Heart left ventricle (tissue), 13 donors: ENCODE data around the gene LHX6.

ENCODE experiments used
- POLR2A ChIP-seq, 2 donors: fragments of 450-650 bp; IDR thresholded peaks; one replicate each; pipeline ENCODE4 v1.6.1; 2017; ENCODE audit warnings: antibody characterized with exemption in 2 of 2, mild to moderate bottlenecking in 2 of 2, moderate library complexity in 2 of 2
- TF ChIP-seq, protein P1 (sequence below), 12 donors: fragments of 200-600 bp; sonication (generic) in 4 of 12; IDR thresholded peaks; one replicate each; pipeline versions ENCODE4 v1.5.0 to v1.8.0; 2018 to 2022; ENCODE audit warnings: antibody characterized with exemption in 12 of 12, mild to moderate bottlenecking in 5 of 12
- donor health status: ischemic (EF 13 %, LVEDD 7.1; RV severe dilation, severe dysfunction).
- donor health status: DM: no; HTN: yes; CAD: no.
- donor health status: DM: no; HTN: no; CAD: no.
- donor health status: ischemic (EF 25% LVEDD 6.9; RV normal size, moderate dysfunction).
- donor health status: ischemic (EF 25% LVEDD 5.7; RV mildly dilated, moderate dysfunction).
- donor health status: ischemic (EF 35%, LVEDD 5.7; RV mildly dilated, moderate dysfunction).
- donor health status: nonischemic (EF 11% LVEDD 7.7; RV severe dilation, severe dysfunction).
- donor health status: DM: yes; HTN: yes; CAD: no.
- donor health status: PGD.
- donor health status: ischemic (EF 29% LVEDD 5.4; RV normal size, mild dysfunction).
- donor health status: nonischemic (EF 23%, LVEDD 6.1; RV moderate dilation, normal function).

DNA sequence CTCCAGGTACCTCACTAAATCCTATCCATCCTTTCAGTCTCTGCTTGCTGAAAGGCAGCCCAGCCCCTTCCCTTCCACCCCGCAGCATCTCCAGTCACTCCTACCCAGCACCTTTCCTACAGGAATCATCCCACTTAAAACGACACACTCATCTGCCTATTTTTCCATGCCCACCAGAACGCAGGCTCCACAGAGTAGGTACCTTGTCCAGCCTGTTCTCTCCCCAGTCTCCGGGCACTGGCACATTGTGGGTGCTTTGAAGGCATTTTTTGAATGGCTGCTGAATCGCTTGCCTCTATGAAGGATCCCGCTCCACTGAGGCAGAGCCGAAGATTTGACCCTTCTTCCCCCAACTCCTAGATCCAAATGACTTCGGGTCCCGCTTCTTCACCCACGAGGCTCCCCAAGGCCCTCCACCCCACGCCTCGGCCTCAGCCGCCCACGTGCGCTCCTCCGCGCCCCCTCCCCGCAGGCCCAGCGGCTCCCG, 15.6 kb downstream of the LHX6 start:
- TF ChIP-seq, protein P1, sequence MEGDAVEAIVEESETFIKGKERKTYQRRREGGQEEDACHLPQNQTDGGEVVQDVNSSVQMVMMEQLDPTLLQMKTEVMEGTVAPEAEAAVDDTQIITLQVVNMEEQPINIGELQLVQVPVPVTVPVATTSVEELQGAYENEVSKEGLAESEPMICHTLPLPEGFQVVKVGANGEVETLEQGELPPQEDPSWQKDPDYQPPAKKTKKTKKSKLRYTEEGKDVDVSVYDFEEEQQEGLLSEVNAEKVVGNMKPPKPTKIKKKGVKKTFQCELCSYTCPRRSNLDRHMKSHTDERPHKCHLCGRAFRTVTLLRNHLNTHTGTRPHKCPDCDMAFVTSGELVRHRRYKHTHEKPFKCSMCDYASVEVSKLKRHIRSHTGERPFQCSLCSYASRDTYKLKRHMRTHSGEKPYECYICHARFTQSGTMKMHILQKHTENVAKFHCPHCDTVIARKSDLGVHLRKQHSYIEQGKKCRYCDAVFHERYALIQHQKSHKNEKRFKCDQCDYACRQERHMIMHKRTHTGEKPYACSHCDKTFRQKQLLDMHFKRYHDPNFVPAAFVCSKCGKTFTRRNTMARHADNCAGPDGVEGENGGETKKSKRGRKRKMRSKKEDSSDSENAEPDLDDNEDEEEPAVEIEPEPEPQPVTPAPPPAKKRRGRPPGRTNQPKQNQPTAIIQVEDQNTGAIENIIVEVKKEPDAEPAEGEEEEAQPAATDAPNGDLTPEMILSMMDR (IDR thresholded peaks at IDR 0.05) = no peak
- no peak for TF ChIP-seq POLR2A (IDR thresholded peaks at IDR 0.05)
